HepG2 (cell line): ENCODE results near the gene GALR2. TPM values are rescaled to one million over a fixed set of nuclear protein-coding genes. Genes with fewer than 3 reads are reported as not detected.

Experiments
- ELF1 ChIP-seq: sonication (generic); formaldehyde crosslinking; IDR thresholded peaks from 2 replicates; pipeline ENCODE4 v1.4.0; 2020; ENCODE audit warnings: missing genetic modification reagents
- ETV6 ChIP-seq: sonication (generic); formaldehyde crosslinking; conservative IDR thresholded peaks from 2 replicates; pipeline ENCODE4 v1.4.0; 2020; ENCODE audit warnings: missing genetic modification reagents
- FOSL2 ChIP-seq: sonication (generic); formaldehyde crosslinking; IDR thresholded peaks from 2 replicates; pipeline ENCODE4 v1.4.0; 2020; ENCODE audit warnings: missing genetic modification reagents
- FOXK2 ChIP-seq: fragments of 450-650 bp; IDR thresholded peaks from 2 replicates; pipeline ENCODE4 v1.6.1; 2016
- GTF2F1 ChIP-seq: fragments of 150-350 bp; IDR thresholded peaks from 2 replicates; pipeline ENCODE4 v1.6.1; 2014; ENCODE audit warnings: low read length
- HMG20A ChIP-seq: IDR thresholded peaks from 2 replicates; pipeline ENCODE4 v1.6.1; 2016; ENCODE audit warnings: borderline replicate concordance
- KAT2B ChIP-seq: fragments of 150-350 bp; IDR thresholded peaks from 2 replicates; pipeline ENCODE4 v1.6.1; 2014; ENCODE audit warnings: low read depth, low read length, borderline replicate concordance
- MTA3 ChIP-seq: sonication (generic); formaldehyde crosslinking; IDR thresholded peaks from 2 replicates; pipeline ENCODE4 v1.4.0; 2020; ENCODE audit warnings: missing genetic modification reagents
- RAD21 ChIP-seq: fragments of 450-650 bp; formaldehyde crosslinking; IDR thresholded peaks from 2 replicates; pipeline ENCODE4 v1.5.0; 2020; ENCODE audit warnings: mild to moderate bottlenecking
- RELA ChIP-seq: sonication (generic); formaldehyde crosslinking; IDR thresholded peaks from 2 replicates; pipeline ENCODE4 v1.4.0; 2020; ENCODE audit warnings: missing genetic modification reagents
- SP140L ChIP-seq: sonication (generic); formaldehyde crosslinking; IDR thresholded peaks from 2 replicates; pipeline ENCODE4 v1.4.0; 2020; ENCODE audit warnings: missing genetic modification reagents, borderline replicate concordance
- SSRP1 ChIP-seq: IDR thresholded peaks from 2 replicates; pipeline ENCODE4 v1.6.1; 2016; ENCODE audit warnings: control low read depth
- TBP ChIP-seq: sonication (generic); formaldehyde crosslinking; IDR thresholded peaks from 2 replicates; pipeline ENCODE4 v1.5.0; 2020; ENCODE audit warnings: missing genetic modification reagents
- TBX2 ChIP-seq: sonication (generic); formaldehyde crosslinking; IDR thresholded peaks from 2 replicates; pipeline ENCODE4 v1.5.0; 2020; ENCODE audit warnings: missing genetic modification reagents, mild to moderate bottlenecking, borderline replicate concordance
- ZNF160 ChIP-seq: sonication (generic); formaldehyde crosslinking; IDR thresholded peaks from 2 replicates; pipeline ENCODE4 v1.8.0; 2022; ENCODE audit warnings: mild to moderate bottlenecking, inconsistent platforms, missing genetic modification reagents
- ZNF367 ChIP-seq: sonication (generic); formaldehyde crosslinking; IDR thresholded peaks from 2 replicates; pipeline ENCODE4 v1.4.0; 2020; ENCODE audit warnings: missing genetic modification reagents, borderline replicate concordance
- ZNF451 ChIP-seq: sonication (generic); formaldehyde crosslinking; IDR thresholded peaks from 2 replicates; pipeline ENCODE4 v1.5.0; 2020; ENCODE audit warnings: mild to moderate bottlenecking, missing genetic modification reagents
- ZNF605 ChIP-seq: sonication (generic); formaldehyde crosslinking; IDR thresholded peaks from 2 replicates; pipeline ENCODE4 v1.8.0; 2022; ENCODE audit warnings: mild to moderate bottlenecking, missing genetic modification reagents
- ZNF775 ChIP-seq: sonication (generic); formaldehyde crosslinking; IDR thresholded peaks from 2 replicates; pipeline ENCODE4 v1.4.0; 2020; ENCODE audit warnings: missing genetic modification reagents, mild to moderate bottlenecking, moderate library complexity, borderline replicate concordance
- ZNF788 ChIP-seq: sonication (generic); formaldehyde crosslinking; IDR thresholded peaks from 2 replicates; pipeline ENCODE4 v1.5.0; 2020; ENCODE audit warnings: mild to moderate bottlenecking, missing genetic modification reagents, borderline replicate concordance
- polyA plus RNA-seq, 8 experiments: library from polyadenylated mRNA; depleted of rRNA in 3 of 8; stranded (reverse) in 7 of 8; unstranded in 1 of 8; fragments of >200 nt; fragmentation: Illumina TruSeq in 4 of 8; extraction: Trizol in 4 of 8; gene quantifications; 2 replicates each; pipeline versions ENCODE4 v1.2.1 to v1.2.3, GENCODE V29; 2011 to 2016; ENCODE audit warnings: low read depth in 4 of 8, missing spikeins in 1 of 8, mixed read lengths in 1 of 8; ENCODE audit not compliant: insufficient read depth in 1 of 8
- total RNA-seq, 5 experiments: library from RNA; depleted of rRNA; stranded (reverse); fragments of >200 nt; fragmentation: Illumina TruSeq; extraction: Trizol; gene quantifications; 2 replicates each; pipeline ENCODE4 v1.2.3, GENCODE V29; 2016; ENCODE audit warnings: low read depth in 1 of 5
- TF ChIP-seq, protein P1 (sequence below): sonication (generic); formaldehyde crosslinking; IDR thresholded peaks from 2 replicates; pipeline ENCODE4 v1.9.0; 2022; ENCODE audit warnings: low read depth, missing genetic modification reagents
- TF ChIP-seq, protein P2 (sequence below): sonication (generic); formaldehyde crosslinking; IDR thresholded peaks from 2 replicates; pipeline ENCODE4 v1.4.0; 2020; ENCODE audit warnings: mild to moderate bottlenecking, missing genetic modification reagents
- TF ChIP-seq, protein P3 (sequence below): sonication (generic); formaldehyde crosslinking; IDR thresholded peaks from 2 replicates; pipeline ENCODE4 v1.4.0; 2020; ENCODE audit warnings: missing genetic modification reagents
- TF ChIP-seq, protein P4 (sequence below): sonication (generic); formaldehyde crosslinking; IDR thresholded peaks from 2 replicates; pipeline ENCODE4 v1.8.1; 2023; ENCODE audit warnings: mild to moderate bottlenecking, missing genetic modification reagents
- TF ChIP-seq, protein P5 (sequence below): sonication (generic); formaldehyde crosslinking; IDR thresholded peaks from 2 replicates; pipeline ENCODE4 v1.5.0; 2020; ENCODE audit warnings: mild to moderate bottlenecking, missing genetic modification reagents, moderate library complexity
- TF ChIP-seq, protein P6 (sequence below): sonication (generic); formaldehyde crosslinking; IDR thresholded peaks from 2 replicates; pipeline ENCODE4 v1.4.0; 2020; ENCODE audit warnings: missing genetic modification reagents

GALR2 gene
- total and polyA plus RNA-seq, 2 of the 13 experiments (the other 11 are each of a cell fraction or from before 2014, with no cell fraction given) = 0.48 to 0.58 TPM

DNA sequence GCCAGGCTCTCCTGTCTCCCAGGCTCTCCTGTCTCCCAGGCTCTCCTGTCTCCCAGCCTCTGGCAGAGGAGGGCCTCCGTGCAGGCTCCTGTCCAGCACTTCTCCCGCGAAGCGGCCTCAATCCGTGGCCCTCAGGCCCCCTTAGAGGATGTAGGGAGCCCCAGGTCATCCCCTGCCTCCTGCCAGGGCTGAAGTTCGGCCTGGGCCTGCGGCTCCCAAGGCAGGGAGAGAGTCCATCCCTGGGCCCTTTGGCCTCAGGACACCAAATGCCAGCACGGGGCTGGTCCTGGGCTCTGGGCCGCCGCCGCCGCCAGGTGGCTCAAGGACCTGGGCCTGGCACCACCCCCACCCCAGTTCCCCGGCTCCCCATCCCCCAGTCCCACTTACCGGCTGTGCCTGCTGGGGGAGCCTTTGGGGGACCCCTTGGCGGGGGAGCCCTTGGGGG, 47.8 kb upstream of the GALR2 start (continued):
- TF ChIP-seq, protein P1, sequence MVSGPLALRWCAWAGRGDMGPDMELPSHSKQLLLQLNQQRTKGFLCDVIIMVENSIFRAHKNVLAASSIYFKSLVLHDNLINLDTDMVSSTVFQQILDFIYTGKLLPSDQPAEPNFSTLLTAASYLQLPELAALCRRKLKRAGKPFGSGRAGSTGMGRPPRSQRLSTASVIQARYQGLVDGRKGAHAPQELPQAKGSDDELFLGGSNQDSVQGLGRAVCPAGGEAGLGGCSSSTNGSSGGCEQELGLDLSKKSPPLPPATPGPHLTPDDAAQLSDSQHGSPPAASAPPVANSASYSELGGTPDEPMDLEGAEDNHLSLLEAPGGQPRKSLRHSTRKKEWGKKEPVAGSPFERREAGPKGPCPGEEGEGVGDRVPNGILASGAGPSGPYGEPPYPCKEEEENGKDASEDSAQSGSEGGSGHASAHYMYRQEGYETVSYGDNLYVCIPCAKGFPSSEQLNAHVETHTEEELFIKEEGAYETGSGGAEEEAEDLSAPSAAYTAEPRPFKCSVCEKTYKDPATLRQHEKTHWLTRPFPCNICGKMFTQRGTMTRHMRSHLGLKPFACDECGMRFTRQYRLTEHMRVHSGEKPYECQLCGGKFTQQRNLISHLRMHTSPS (CRISPR knock-in tag) = peak; percentile 4; the same call in 1 of the 2 replicates
- no peak; the same call in 1 of the 2 replicates for TF ChIP-seq ZNF788 (CRISPR knock-in tag)
- TF ChIP-seq, protein P2, sequence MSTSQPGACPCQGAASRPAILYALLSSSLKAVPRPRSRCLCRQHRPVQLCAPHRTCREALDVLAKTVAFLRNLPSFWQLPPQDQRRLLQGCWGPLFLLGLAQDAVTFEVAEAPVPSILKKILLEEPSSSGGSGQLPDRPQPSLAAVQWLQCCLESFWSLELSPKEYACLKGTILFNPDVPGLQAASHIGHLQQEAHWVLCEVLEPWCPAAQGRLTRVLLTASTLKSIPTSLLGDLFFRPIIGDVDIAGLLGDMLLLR (CRISPR knock-in tag) = no peak
- no peak for TF ChIP-seq FOXK2
- no peak for TF ChIP-seq MTA3 (CRISPR knock-in tag)
- no peak for TF ChIP-seq ZNF775 (CRISPR knock-in tag)
- TF ChIP-seq ETV6 = no peak
- no peak for TF ChIP-seq ZNF160 (CRISPR knock-in tag)
- no peak for TF ChIP-seq TBP (CRISPR knock-in tag)
- TF ChIP-seq ZNF367 (CRISPR knock-in tag) = no peak
- no peak for TF ChIP-seq RAD21
- no peak for TF ChIP-seq ZNF605 (CRISPR knock-in tag)
- no peak for TF ChIP-seq RELA (CRISPR knock-in tag)
- no peak for TF ChIP-seq TBX2 (CRISPR knock-in tag)
- TF ChIP-seq, protein P3, sequence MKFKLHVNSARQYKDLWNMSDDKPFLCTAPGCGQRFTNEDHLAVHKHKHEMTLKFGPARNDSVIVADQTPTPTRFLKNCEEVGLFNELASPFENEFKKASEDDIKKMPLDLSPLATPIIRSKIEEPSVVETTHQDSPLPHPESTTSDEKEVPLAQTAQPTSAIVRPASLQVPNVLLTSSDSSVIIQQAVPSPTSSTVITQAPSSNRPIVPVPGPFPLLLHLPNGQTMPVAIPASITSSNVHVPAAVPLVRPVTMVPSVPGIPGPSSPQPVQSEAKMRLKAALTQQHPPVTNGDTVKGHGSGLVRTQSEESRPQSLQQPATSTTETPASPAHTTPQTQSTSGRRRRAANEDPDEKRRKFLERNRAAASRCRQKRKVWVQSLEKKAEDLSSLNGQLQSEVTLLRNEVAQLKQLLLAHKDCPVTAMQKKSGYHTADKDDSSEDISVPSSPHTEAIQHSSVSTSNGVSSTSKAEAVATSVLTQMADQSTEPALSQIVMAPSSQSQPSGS (CRISPR knock-in tag) = no peak
- TF ChIP-seq ELF1 = no peak; the same call in 1 of the 2 replicates
- TF ChIP-seq, protein P4, sequence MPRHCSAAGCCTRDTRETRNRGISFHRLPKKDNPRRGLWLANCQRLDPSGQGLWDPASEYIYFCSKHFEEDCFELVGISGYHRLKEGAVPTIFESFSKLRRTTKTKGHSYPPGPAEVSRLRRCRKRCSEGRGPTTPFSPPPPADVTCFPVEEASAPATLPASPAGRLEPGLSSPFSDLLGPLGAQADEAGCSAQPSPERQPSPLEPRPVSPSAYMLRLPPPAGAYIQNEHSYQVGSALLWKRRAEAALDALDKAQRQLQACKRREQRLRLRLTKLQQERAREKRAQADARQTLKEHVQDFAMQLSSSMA (CRISPR knock-in tag) = no peak
- TF ChIP-seq KAT2B = no peak
- no peak for TF ChIP-seq SSRP1 (CRISPR knock-in tag)
- no peak for TF ChIP-seq FOSL2
- TF ChIP-seq ZNF451 (CRISPR knock-in tag) = 0 out of 2 replicates have a peak, but pooled peaks have one; percentile 6
- TF ChIP-seq, protein P5, sequence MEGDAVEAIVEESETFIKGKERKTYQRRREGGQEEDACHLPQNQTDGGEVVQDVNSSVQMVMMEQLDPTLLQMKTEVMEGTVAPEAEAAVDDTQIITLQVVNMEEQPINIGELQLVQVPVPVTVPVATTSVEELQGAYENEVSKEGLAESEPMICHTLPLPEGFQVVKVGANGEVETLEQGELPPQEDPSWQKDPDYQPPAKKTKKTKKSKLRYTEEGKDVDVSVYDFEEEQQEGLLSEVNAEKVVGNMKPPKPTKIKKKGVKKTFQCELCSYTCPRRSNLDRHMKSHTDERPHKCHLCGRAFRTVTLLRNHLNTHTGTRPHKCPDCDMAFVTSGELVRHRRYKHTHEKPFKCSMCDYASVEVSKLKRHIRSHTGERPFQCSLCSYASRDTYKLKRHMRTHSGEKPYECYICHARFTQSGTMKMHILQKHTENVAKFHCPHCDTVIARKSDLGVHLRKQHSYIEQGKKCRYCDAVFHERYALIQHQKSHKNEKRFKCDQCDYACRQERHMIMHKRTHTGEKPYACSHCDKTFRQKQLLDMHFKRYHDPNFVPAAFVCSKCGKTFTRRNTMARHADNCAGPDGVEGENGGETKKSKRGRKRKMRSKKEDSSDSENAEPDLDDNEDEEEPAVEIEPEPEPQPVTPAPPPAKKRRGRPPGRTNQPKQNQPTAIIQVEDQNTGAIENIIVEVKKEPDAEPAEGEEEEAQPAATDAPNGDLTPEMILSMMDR (CRISPR knock-in tag) = peak; percentile 29
- TF ChIP-seq, protein P6, sequence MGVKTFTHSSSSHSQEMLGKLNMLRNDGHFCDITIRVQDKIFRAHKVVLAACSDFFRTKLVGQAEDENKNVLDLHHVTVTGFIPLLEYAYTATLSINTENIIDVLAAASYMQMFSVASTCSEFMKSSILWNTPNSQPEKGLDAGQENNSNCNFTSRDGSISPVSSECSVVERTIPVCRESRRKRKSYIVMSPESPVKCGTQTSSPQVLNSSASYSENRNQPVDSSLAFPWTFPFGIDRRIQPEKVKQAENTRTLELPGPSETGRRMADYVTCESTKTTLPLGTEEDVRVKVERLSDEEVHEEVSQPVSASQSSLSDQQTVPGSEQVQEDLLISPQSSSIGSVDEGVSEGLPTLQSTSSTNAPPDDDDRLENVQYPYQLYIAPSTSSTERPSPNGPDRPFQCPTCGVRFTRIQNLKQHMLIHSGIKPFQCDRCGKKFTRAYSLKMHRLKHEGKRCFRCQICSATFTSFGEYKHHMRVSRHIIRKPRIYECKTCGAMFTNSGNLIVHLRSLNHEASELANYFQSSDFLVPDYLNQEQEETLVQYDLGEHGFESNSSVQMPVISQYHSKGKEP (CRISPR knock-in tag) = no peak
- TF ChIP-seq HMG20A (CRISPR knock-in tag) = no peak
- no peak for TF ChIP-seq GTF2F1
- no peak for TF ChIP-seq SP140L (CRISPR knock-in tag)
